HG02870 (cell line): ENCODE results near the gene GK.
A peak's percentile ranks its signal among the peaks of the same experiment; 100 is the strongest.
"Not testable (repeated sequence)": the region's sequence is repeated elsewhere in the genome, so short reads cannot be mapped to it uniquely, and the experiment has no call there.

ENCODE experiments used
- ATAC-seq: cut with Tn5 transposase; IDR thresholded peaks from one replicate; pipeline ENCODE4 v1.9.1; 2021; ENCODE audit warnings: mild to moderate bottlenecking, moderate library complexity; ENCODE audit not compliant: unreplicated experiment

The GK gene

GRCh38 chrX:30693999-30694650 is 40.9 kb downstream of the GK start:
- ATAC-seq: no peak

- ATAC-seq: no peak
Measured at GRCh38 chrX:30702736-30703135, 49.5 kb downstream of the GK start.

GRCh38 chrX:30706216-30706775 is 53.1 kb downstream of the GK start:
- no peak for ATAC-seq

- no peak for ATAC-seq
Measured at GRCh38 chrX:30712214-30712613, 59.0 kb downstream of the GK start.

GRCh38 chrX:30713061-30713525 is 59.9 kb downstream of the GK start:
- ATAC-seq: peak; percentile 99

GRCh38 chrX:30714138-30714537 is 60.9 kb downstream of the GK start:
- no peak for ATAC-seq

GRCh38 chrX:30715976-30716375 is 62.8 kb downstream of the GK start:
- ATAC-seq: no peak

- ATAC-seq: no peak
Measured at GRCh38 chrX:30733852-30734660, 80.8 kb downstream of the GK start.

GRCh38 chrX:30734782-30735181 is 81.6 kb downstream of the GK start:
- no peak for ATAC-seq

GRCh38 chrX:30735839-30736238 is 82.6 kb downstream of the GK start:
- ATAC-seq: peak; percentile 86

GRCh38 chrX:30741545-30741944 is 88.3 kb downstream of the GK start:
- ATAC-seq: no peak

GRCh38 chrX:30748342-30748960 is 95.2 kb downstream of the GK start:
- no peak for ATAC-seq

GRCh38 chrX:30751497-30751896 is 98.3 kb downstream of the GK start:
- ATAC-seq: no peak

GRCh38 chrX:30762755-30763154 is 109.5 kb downstream of the GK start:
- ATAC-seq: no peak

- not testable (repeated sequence) for ATAC-seq
Measured at GRCh38 chrX:30773764-30774163, 120.5 kb downstream of the GK start.

- no peak for ATAC-seq
Measured at GRCh38 chrX:30777575-30777974, 124.4 kb downstream of the GK start.

GRCh38 chrX:30779453-30780030 is 126.3 kb downstream of the GK start:
- no peak for ATAC-seq
